Measurements from ENCODE around the gene RNF115. TPM values are rescaled to one million over a fixed set of nuclear protein-coding genes. Genes with fewer than 3 reads are reported as not detected.

Gene RNF115
- total and polyA plus RNA-seq, 2 of the 8 experiments (the other 6 are each of a cell fraction or from before 2014, with no cell fraction given) = 4.7 to 10.8 TPM

DNA sequence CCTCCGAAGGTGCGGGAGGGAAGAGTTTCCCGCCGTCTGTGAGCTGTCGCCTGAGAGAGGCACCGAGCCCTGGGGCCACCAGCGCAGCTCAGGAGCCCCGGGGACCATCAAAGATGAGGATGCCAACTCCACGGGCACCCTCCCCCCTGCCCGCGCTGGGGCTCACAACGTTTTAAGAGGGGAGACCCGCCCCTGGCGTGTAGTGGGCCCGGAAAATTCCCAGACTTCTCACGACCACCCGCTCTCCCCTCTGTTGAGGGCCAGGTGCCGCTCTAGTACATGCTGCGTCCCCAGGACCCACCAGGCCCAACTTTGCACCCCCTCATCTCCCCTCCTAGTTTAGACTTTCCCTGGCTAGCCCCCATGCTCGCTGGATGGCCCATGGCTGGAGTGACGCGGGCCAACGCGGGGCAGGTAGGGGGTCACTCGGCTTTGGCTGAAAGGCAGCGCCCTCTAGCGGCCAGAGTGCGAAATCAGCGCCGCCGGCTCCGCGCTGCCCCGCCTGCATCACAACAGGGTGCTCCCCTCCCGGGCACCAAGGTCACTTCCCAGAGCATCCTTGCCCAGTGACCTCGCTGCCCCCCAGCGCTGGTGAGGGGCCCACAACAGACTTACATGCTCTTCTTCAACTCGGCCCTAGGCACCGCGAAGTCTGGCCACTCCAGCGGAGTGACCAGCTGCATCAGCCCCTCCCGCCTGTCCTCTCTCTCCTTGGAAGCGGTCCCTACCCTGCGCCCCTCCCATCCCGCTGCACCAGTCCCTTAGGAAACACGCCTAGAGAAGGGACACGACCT, 102.8 kb downstream of the RNF115 start:
- Histone ChIP-seq H3K27ac (ENCODE audit: low read depth, low read length) (no peak overlapping the region), H2AFZ (ENCODE audit: low read length) (peak overlapping the region; percentile 97; the same call in 1 of the 2 replicates), H3K14ac (ENCODE audit: insufficient read length) (no peak overlapping the region), H3K79me1 (ENCODE audit: low read depth, low read length) (no peaks in the 10 kb centered on the region), H4K5ac (ENCODE audit: insufficient read length, low read depth, low read length) (peak overlapping the region; percentile 12), H2BK15ac (ENCODE audit: low read length) (no peak overlapping the region; the same call in 1 of the 2 replicates), H3K79me2 (ENCODE audit: control insufficient read depth in 1 of 2, insufficient read depth in 2 of 2, low read length in 2 of 2) (no peaks in the 10 kb centered on the region), H3K4me2 (ENCODE audit: insufficient read depth in 1 of 2, low read depth in 2 of 2, low read length in 2 of 2) (peak overlapping the region; percentile 12 to 88), H2BK120ac (replicated peaks; ENCODE audit: low read depth, low read length) (no peak overlapping the region), H3K9ac (replicated peaks in 1 of 4; ENCODE audit: extremely low read depth in 1 of 4, low read depth in 3 of 4, low read length in 3 of 4) (peak overlapping the region in 2 of 4 experiments; percentile 34 to 38; a peak in 1 of 7 replicates), H2BK12ac (ENCODE audit: low read depth, low read length) (no peak overlapping the region), H4K20me1 (replicated peaks in 1 of 2; ENCODE audit: control insufficient read depth in 1 of 2, insufficient read depth in 2 of 2, low read length in 2 of 2) (no peaks in the 10 kb centered on the region), H3K23ac (ENCODE audit: insufficient read length) (no peak overlapping the region), H2BK20ac (ENCODE audit: low read length) (no peak overlapping the region), H3K27me3 (replicated peaks in 1 of 4; ENCODE audit: control insufficient read depth in 3 of 4, extremely low read depth in 1 of 4, insufficient read depth in 3 of 4, low read length in 3 of 4) (peaks cover 0 to 7% (median 7%) of the 10 kb centered on the region in 4 experiments; a peak in 5 of 7 replicates), H3K9me3 (ENCODE audit: insufficient read depth in 2 of 2, low read depth in 1 of 2, low read length in 1 of 2) (no peaks in the 10 kb centered on the region), H3K4me3 (ENCODE audit: extremely low read depth in 1 of 4, insufficient read depth in 2 of 4, low read depth in 3 of 4, low read length in 4 of 4) (peak overlapping the region; percentile 23 to 59 (median 51); a peak in 7 of 8 replicates), H4K91ac (replicated peaks; ENCODE audit: insufficient read length, low read length) (peak overlapping the region; percentile 37), H3K36me3 (ENCODE audit: control insufficient read depth in 2 of 4, insufficient read depth in 4 of 4, low read length in 3 of 4) (no peaks in the 10 kb centered on the region), H4K8ac (ENCODE audit: extremely low read depth, insufficient read depth, low read length) (0 out of 2 replicates have a peak overlapping the region, but pooled peaks have one; percentile 4), H3K23me2 (ENCODE audit: low read depth, low read length) (peaks cover 2% of the 10 kb centered on the region; the same call in 1 of the 2 replicates), H3K4me1 (replicated peaks in 1 of 4; ENCODE audit: control insufficient read depth in 3 of 4, insufficient read depth in 4 of 4, low read length in 3 of 4) (no peaks in the 10 kb centered on the region; a peak in 2 of 7 replicates), H3K18ac (ENCODE audit: extremely low read depth, low read length) (peak overlapping the region; percentile 78; the same call in 1 of the 2 replicates), H3K56ac (replicated peaks; ENCODE audit: insufficient read length, low read depth, low read length) (peak overlapping the region; percentile 63), H3K4ac (replicated peaks; ENCODE audit: insufficient read length, low read depth, low read length) (no peak overlapping the region), H2BK5ac (ENCODE audit: low read depth, low read length) (no peak overlapping the region), H2AK5ac (ENCODE audit: low read depth, low read length) (no peak overlapping the region)
- ChIA-PET POLR2A (ENCODE audit: partially characterized antibody) (interaction anchor here (1.6 kb wide), 1 partner anchor 103 kb away, joined by 3 read pairs; the partner anchor contains the start of genes POLR3C and RNF115), CTCF (ENCODE audit: partially characterized antibody) (interaction anchor here (0.7 to 2.6 kb wide), 15 partner anchors 9 to 37 kb away, joined by 3 to 20 read pairs (median 3); no protein-coding TSS in a partner anchor)
- DNase-seq (ENCODE audit: low read depth in 1 of 2, low spot score in 2 of 2) = peak in 1 of 2 experiments; percentile 95
- 15% methylated on average over 47 of the region's 47 CpGs; no CpG with 5 or more reads in 1 of the 2 experiments for whole genome bisulfite sequencing, 2 experiments (ENCODE audit: extremely low coverage in 1 of 2, insufficient coverage in 1 of 2, insufficient read length in 1 of 2, insufficient replicate concordance in 2 of 2, low coverage in 1 of 2, low lambda C conversion rate in 2 of 2, missing lambda C conversion rate in 1 of 2)
- FAIRE-seq = no peak
- TF ChIP-seq TAF1 (IDR thresholded peaks at IDR 0.05; ENCODE audit: low read depth, low read length) = 0 out of 2 replicates have a peak, but pooled peaks have one; percentile 16
- 0 out of 2 replicates have a peak, but pooled peaks have one; percentile 41 for TF ChIP-seq GABPA (IDR thresholded peaks at IDR 0.05; ENCODE audit: borderline replicate concordance, insufficient read depth, low read length)
- 0 out of 2 replicates have a peak, but pooled peaks have one; percentile 43 for TF ChIP-seq TCF12 (IDR thresholded peaks at IDR 0.05; ENCODE audit: low read depth, low read length)
- TF ChIP-seq RAD21 (IDR thresholded peaks at IDR 0.05 in 1 of 2, conservative IDR thresholded peaks at IDR 0.05 in 1 of 2; ENCODE audit: low read depth in 2 of 2, low read length in 2 of 2) = peak; percentile 85 to 89
- TF ChIP-seq, protein P1, sequence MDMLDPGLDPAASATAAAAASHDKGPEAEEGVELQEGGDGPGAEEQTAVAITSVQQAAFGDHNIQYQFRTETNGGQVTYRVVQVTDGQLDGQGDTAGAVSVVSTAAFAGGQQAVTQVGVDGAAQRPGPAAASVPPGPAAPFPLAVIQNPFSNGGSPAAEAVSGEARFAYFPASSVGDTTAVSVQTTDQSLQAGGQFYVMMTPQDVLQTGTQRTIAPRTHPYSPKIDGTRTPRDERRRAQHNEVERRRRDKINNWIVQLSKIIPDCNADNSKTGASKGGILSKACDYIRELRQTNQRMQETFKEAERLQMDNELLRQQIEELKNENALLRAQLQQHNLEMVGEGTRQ (IDR thresholded peaks at IDR 0.05; ENCODE audit: low read length) = no peak
- TF ChIP-seq, protein P2, sequence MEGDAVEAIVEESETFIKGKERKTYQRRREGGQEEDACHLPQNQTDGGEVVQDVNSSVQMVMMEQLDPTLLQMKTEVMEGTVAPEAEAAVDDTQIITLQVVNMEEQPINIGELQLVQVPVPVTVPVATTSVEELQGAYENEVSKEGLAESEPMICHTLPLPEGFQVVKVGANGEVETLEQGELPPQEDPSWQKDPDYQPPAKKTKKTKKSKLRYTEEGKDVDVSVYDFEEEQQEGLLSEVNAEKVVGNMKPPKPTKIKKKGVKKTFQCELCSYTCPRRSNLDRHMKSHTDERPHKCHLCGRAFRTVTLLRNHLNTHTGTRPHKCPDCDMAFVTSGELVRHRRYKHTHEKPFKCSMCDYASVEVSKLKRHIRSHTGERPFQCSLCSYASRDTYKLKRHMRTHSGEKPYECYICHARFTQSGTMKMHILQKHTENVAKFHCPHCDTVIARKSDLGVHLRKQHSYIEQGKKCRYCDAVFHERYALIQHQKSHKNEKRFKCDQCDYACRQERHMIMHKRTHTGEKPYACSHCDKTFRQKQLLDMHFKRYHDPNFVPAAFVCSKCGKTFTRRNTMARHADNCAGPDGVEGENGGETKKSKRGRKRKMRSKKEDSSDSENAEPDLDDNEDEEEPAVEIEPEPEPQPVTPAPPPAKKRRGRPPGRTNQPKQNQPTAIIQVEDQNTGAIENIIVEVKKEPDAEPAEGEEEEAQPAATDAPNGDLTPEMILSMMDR (IDR thresholded peaks at IDR 0.05; ENCODE audit: control extremely low read depth in 1 of 3, insufficient read depth in 1 of 3, low read depth in 1 of 3, low read length in 3 of 3) = peak; percentile 83 to 93 (median 85)

Data from H1 (cell line).